ENCODE measurements around the gene FGD5. TPM values are rescaled to one million over a fixed set of nuclear protein-coding genes. Genes with fewer than 3 reads are reported as not detected.

The FGD5 gene
- total and polyA plus RNA-seq, 12 donors = 8.9 to 23.4 (median 15.9) TPM

DNA sequence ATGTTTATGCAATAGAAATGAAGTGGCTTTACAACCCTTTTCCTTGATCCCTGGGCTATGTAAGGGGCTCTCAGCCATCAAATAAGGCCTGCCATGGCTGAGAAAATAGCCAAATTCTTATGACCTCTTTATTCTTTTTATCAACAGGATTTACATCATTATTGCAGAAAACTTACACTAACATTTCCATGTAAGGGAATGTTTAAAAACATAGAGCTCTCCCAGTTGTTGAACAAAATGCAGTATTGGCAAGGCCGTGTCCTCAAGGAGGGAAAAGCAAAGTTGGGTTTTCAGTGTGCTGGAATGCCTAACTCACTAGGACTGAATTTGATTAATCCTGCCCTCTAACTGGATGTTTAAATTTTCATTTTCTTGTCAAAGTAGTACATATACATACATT lies 150.9 kb downstream of the FGD5 start:
- ATAC-seq = no peak
- TF ChIP-seq CTCF (IDR thresholded peaks at IDR 0.05) = no peak
- Histone ChIP-seq H3K36me3 (peaks cover 0 to 70% (median 7%) of the 10 kb centered on the region in 9 donors), H3K4me3 (no peak overlapping the region), H3K27ac (no peak overlapping the region), H3K4me1 (peaks cover 0 to 5% (median 0%) of the 10 kb centered on the region in 9 donors), H3K27me3 (no peaks in the 10 kb centered on the region), H3K9me3 (peaks cover 0 to 19% (median 0%) of the 10 kb centered on the region in 11 donors)
- intact Hi-C loops (cut with DNase I) = no loop called here
- 77 to 90% methylated on average over 1 of the region's 1 CpG for WGBS, 2 donors
- DNase-seq = no peak

DNA sequence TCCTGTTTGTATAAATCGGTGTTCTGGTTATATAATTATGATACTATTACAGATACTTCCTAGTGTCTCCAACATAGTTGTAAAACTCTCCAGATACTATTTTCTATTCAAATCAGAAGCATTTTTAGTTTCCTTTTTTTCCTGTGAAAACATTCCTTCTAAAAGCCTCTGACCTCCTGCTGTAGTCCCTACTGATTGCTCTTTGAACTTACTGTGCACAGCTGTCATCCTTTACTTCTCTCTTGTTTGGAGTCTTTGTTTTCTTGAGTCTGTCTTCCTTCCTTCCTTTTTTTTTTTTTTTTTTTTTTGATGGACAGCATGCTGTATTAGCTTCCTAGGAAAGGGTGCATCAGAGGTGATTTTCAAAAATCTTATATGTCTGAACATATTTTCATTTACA lies 157.6 kb downstream of the FGD5 start:
- Histone ChIP-seq H3K36me3 (peaks cover 0 to 40% (median 7%) of the 10 kb centered on the region in 9 donors), H3K4me1 (peaks cover 0 to 24% (median 17%) of the 10 kb centered on the region in 9 donors), H3K27ac (peak overlapping the region in 1 of 10 donors; percentile 45), H3K27me3 (no peaks in the 10 kb centered on the region), H3K4me3 (no peak overlapping the region), H3K9me3 (peaks cover 0 to 16% (median 0%) of the 10 kb centered on the region in 11 donors)
- DNase-seq (no peak), ATAC-seq (peak in 5 of 8 donors; percentile 17 to 66 (median 38))
- no peak for TF ChIP-seq CTCF (IDR thresholded peaks at IDR 0.05)
- intact Hi-C loops (cut with DNase I) = no loop called here
- WGBS, 2 donors = 34 to 42% methylated on average over 1 of the region's 1 CpG

- DNase-seq = no peak
- Histone ChIP-seq H3K36me3 (peaks cover 0 to 4% (median 0%) of the 10 kb centered on the region in 9 donors), H3K9me3 (peaks cover 0 to 9% (median 0%) of the 10 kb centered on the region in 11 donors), H3K4me1 (peaks cover 0 to 20% (median 16%) of the 10 kb centered on the region in 9 donors), H3K27ac (no peak overlapping the region), H3K27me3 (no peaks in the 10 kb centered on the region), H3K4me3 (no peak overlapping the region)
- ATAC-seq = no peak
- no peak for TF ChIP-seq CTCF (IDR thresholded peaks at IDR 0.05)
- WGBS, 2 donors = 91 to 92% methylated on average over 4 of the region's 4 CpGs
- intact Hi-C loops (cut with DNase I) = no loop called here
Observed at GRCh38 chr3:14980689-14981088, 161.9 kb downstream of the FGD5 start.

Other genes with a start within 250 kb of the FGD5 start
- gene CCDC174, start 167.2 kb upstream of the FGD5 start, total RNA-seq = 10 to 100 TPM in 9 of 10 donors, 1 to 10 TPM in 1; 10.0 to 15.4 (median 11.6) TPM
- 10 to 100 TPM; 10.1 to 18.6 TPM for gene CCDC174, start 167.2 kb upstream of the FGD5 start, polyA plus RNA-seq
- under 1 TPM in 5 of 10 donors, not detected in 5; 0.10 to 0.36 (median 0.16) TPM for gene C3orf20, start 143.8 kb upstream of the FGD5 start, total RNA-seq
- not detected for gene C3orf20, start 143.8 kb upstream of the FGD5 start, polyA plus RNA-seq
- gene NR2C2, start 128.6 kb downstream of the FGD5 start, total RNA-seq = 10 to 100 TPM; 22.2 to 33.8 (median 27.6) TPM
- gene NR2C2, start 128.6 kb downstream of the FGD5 start, polyA plus RNA-seq = 1 to 10 TPM; 6.5 to 9.1 TPM
- gene MRPS25, start 246.4 kb downstream of the FGD5 start, total RNA-seq = 100 to 1,000 TPM in 4 of 10 donors, 10 to 100 TPM in 6; 64.7 to 190 (median 92.8) TPM
- gene MRPS25, start 246.4 kb downstream of the FGD5 start, polyA plus RNA-seq = 100 to 1,000 TPM; 129 to 227 TPM